Measurements from ENCODE around the gene RNF157. TPM values are rescaled to one million over a fixed set of nuclear protein-coding genes. Genes with fewer than 3 reads are reported as not detected.

The RNF157 gene
- total and polyA plus RNA-seq, 2 of the 13 experiments (the other 11 are each of a cell fraction or from before 2014, with no cell fraction given) = 0.44 to 1.5 TPM

DNA sequence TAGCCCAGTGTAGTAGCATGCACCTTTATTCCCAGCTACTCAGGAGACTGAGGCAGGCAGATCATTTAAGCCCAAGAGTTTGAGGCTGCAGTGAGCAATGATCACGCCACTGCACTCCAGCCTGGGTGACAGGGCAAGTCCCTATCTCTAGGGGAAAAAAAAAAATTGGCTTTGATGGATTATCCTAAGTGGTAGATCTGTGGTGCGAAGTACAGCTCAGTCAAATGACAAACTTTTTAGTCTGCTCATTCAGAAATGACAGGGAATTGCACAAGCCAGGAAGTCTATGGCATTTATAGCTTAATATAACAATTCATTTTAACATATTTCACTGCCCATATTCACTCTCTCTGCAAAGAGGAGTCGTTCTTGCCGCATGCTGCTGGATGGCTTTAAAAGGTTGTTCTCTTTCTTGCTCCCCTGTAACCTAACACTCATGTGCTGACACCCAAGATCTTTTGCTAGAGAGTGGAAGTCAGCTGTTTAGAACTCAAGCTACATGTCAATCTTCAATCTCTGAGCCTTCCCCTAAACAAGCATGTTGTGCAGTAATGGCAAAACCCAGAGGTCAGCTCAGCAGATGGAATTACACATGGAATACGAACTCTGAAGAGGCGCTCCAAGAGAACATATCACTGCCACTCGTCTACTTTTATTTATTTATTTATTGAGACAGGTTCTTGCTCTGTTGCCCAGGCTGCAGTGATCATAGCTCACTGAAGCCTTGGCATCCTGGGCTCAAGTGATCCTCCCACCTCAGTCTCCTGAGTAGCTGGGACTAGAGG, 32.8 kb downstream of the RNF157 start (continued):
- TF ChIP-seq, protein P1, sequence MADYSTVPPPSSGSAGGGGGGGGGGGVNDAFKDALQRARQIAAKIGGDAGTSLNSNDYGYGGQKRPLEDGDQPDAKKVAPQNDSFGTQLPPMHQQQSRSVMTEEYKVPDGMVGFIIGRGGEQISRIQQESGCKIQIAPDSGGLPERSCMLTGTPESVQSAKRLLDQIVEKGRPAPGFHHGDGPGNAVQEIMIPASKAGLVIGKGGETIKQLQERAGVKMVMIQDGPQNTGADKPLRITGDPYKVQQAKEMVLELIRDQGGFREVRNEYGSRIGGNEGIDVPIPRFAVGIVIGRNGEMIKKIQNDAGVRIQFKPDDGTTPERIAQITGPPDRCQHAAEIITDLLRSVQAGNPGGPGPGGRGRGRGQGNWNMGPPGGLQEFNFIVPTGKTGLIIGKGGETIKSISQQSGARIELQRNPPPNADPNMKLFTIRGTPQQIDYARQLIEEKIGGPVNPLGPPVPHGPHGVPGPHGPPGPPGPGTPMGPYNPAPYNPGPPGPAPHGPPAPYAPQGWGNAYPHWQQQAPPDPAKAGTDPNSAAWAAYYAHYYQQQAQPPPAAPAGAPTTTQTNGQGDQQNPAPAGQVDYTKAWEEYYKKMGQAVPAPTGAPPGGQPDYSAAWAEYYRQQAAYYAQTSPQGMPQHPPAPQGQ (CRISPR knock-in tag; IDR thresholded peaks at IDR 0.05; ENCODE audit: borderline replicate concordance) = no peak
- TF ChIP-seq NR2C2 (CRISPR knock-in tag; IDR thresholded peaks at IDR 0.05; ENCODE audit: borderline replicate concordance) (no peak), ZNF431 (CRISPR knock-in tag; IDR thresholded peaks at IDR 0.05; ENCODE audit: borderline replicate concordance, low read depth) (no peak), ZNF121 (CRISPR knock-in tag; IDR thresholded peaks at IDR 0.05) (no peak), ZNF354B (CRISPR knock-in tag; IDR thresholded peaks at IDR 0.05) (no peak), STAG1 (CRISPR knock-in tag; IDR thresholded peaks at IDR 0.05) (no peak), ZNF501 (CRISPR knock-in tag; IDR thresholded peaks at IDR 0.05) (no peak), NPAS2 (CRISPR knock-in tag; IDR thresholded peaks at IDR 0.05; ENCODE audit: borderline replicate concordance) (no peak), SIN3A (IDR thresholded peaks at IDR 0.05; ENCODE audit: borderline replicate concordance, low read depth, low read length) (no peak)
- TF ChIP-seq, protein P2, sequence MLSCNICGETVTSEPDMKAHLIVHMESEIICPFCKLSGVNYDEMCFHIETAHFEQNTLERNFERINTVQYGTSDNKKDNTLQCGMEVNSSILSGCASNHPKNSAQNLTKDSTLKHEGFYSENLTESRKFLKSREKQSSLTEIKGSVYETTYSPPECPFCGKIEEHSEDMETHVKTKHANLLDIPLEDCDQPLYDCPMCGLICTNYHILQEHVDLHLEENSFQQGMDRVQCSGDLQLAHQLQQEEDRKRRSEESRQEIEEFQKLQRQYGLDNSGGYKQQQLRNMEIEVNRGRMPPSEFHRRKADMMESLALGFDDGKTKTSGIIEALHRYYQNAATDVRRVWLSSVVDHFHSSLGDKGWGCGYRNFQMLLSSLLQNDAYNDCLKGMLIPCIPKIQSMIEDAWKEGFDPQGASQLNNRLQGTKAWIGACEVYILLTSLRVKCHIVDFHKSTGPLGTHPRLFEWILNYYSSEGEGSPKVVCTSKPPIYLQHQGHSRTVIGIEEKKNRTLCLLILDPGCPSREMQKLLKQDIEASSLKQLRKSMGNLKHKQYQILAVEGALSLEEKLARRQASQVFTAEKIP (CRISPR knock-in tag; IDR thresholded peaks at IDR 0.05; ENCODE audit: borderline replicate concordance) = no peak
- TF ChIP-seq, protein P3, sequence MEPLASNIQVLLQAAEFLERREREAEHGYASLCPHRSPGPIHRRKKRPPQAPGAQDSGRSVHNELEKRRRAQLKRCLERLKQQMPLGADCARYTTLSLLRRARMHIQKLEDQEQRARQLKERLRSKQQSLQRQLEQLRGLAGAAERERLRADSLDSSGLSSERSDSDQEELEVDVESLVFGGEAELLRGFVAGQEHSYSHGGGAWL (CRISPR knock-in tag; IDR thresholded peaks at IDR 0.05) = no peak
- TF ChIP-seq, protein P4, sequence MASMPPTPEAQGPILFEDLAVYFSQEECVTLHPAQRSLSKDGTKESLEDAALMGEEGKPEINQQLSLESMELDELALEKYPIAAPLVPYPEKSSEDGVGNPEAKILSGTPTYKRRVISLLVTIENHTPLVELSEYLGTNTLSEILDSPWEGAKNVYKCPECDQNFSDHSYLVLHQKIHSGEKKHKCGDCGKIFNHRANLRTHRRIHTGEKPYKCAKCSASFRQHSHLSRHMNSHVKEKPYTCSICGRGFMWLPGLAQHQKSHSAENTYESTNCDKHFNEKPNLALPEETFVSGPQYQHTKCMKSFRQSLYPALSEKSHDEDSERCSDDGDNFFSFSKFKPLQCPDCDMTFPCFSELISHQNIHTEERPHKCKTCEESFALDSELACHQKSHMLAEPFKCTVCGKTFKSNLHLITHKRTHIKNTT (CRISPR knock-in tag; IDR thresholded peaks at IDR 0.05) = no peak
- TF ChIP-seq, protein P5, sequence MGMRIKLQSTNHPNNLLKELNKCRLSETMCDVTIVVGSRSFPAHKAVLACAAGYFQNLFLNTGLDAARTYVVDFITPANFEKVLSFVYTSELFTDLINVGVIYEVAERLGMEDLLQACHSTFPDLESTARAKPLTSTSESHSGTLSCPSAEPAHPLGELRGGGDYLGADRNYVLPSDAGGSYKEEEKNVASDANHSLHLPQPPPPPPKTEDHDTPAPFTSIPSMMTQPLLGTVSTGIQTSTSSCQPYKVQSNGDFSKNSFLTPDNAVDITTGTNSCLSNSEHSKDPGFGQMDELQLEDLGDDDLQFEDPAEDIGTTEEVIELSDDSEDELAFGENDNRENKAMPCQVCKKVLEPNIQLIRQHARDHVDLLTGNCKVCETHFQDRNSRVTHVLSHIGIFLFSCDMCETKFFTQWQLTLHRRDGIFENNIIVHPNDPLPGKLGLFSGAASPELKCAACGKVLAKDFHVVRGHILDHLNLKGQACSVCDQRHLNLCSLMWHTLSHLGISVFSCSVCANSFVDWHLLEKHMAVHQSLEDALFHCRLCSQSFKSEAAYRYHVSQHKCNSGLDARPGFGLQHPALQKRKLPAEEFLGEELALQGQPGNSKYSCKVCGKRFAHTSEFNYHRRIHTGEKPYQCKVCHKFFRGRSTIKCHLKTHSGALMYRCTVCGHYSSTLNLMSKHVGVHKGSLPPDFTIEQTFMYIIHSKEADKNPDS (CRISPR knock-in tag; IDR thresholded peaks at IDR 0.05) = no peak
- TF ChIP-seq, protein P6, sequence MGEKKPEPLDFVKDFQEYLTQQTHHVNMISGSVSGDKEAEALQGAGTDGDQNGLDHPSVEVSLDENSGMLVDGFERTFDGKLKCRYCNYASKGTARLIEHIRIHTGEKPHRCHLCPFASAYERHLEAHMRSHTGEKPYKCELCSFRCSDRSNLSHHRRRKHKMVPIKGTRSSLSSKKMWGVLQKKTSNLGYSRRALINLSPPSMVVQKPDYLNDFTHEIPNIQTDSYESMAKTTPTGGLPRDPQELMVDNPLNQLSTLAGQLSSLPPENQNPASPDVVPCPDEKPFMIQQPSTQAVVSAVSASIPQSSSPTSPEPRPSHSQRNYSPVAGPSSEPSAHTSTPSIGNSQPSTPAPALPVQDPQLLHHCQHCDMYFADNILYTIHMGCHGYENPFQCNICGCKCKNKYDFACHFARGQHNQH (CRISPR knock-in tag; IDR thresholded peaks at IDR 0.05) = no peak
